Upper lobe of left lung (tissue), 6 donors: ENCODE data around the gene TBC1D8B. TPM values are rescaled to one million over a fixed set of nuclear protein-coding genes. Genes with fewer than 3 reads are reported as not detected.
"Not testable (repeated sequence)": the region's sequence is repeated elsewhere in the genome, so short reads cannot be mapped to it uniquely, and the experiment has no call there.

Experiments used
- ATAC-seq, 2 donors: fragments of 200-7000 bp; cut with Tn5 transposase; one replicate each; pipeline ENCODE4 v1.9.1; 2022; ENCODE audit warnings: mild to moderate bottlenecking in 2 of 2, moderate library complexity in 2 of 2; ENCODE audit not compliant: low FRiP score in 2 of 2
- DNase-seq, 2 donors: peaks; one replicate each; pipeline ENCODE4 v3.0.0-alpha.2; 2019 to 2020
- H3K27ac ChIP-seq, 4 donors: fragments of 200-600 bp; sonication (generic); one replicate each; pipeline ENCODE4 v1.5.1; 2016 to 2019
- H3K27me3 ChIP-seq, 4 donors: fragments of 200-600 bp; sonication (generic); one replicate each; pipeline ENCODE4 v1.5.1; 2017 to 2019
- H3K36me3 ChIP-seq, 4 donors: fragments of 200-600 bp; sonication (generic); one replicate each; pipeline ENCODE4 v1.5.1; 2016 to 2019
- H3K4me1 ChIP-seq, 4 donors: fragments of 200-600 bp; sonication (generic); one replicate each; pipeline ENCODE4 v1.5.1; 2018 to 2019
- H3K4me3 ChIP-seq, 4 donors: fragments of 200-600 bp; sonication (generic); one replicate each; pipeline ENCODE4 v1.5.1; 2017 to 2019; ENCODE audit warnings: mild to moderate bottlenecking in 2 of 4, moderate library complexity in 1 of 4
- H3K9me3 ChIP-seq, 4 donors: fragments of 200-600 bp; sonication (generic); one replicate each; pipeline ENCODE4 v1.5.1; 2018 to 2019
- EP300 ChIP-seq, 4 donors: sonication (generic); formaldehyde crosslinking; IDR thresholded peaks; one replicate each; pipeline ENCODE4 v1.5.1; 2017; ENCODE audit warnings: antibody characterized with exemption in 4 of 4, control low read depth in 2 of 4
- POLR2A ChIP-seq, 4 donors: fragments of 450-650 bp; IDR thresholded peaks; one replicate each; pipeline ENCODE4 v1.5.1; 2016 to 2017; ENCODE audit warnings: antibody characterized with exemption in 4 of 4, mild to moderate bottlenecking in 2 of 4
- POLR2AphosphoS5 ChIP-seq, 2 donors: sonication (generic); formaldehyde crosslinking; IDR thresholded peaks; one replicate each; pipeline ENCODE4 v1.5.1; 2017; ENCODE audit warnings: antibody characterized with exemption in 2 of 2
- WGBS, 2 donors: methylation state at CpG; one replicate each; pipeline ENCODE4 v1.1.5; 2017 to 2018; 5-methylcytosine and 5-hydroxymethylcytosine counted together
- total RNA-seq, 6 donors: library from RNA; depleted of rRNA in 4 of 6; stranded (reverse); fragments of >200 nt in 4 of 6; gene quantifications; one replicate each; pipeline versions ENCODE4 v1.1.0 to v1.2.1, GENCODE V29; 2016 to 2021
- TF ChIP-seq, protein P1 (sequence below), 6 experiments: fragments of 450-650 bp in 4 of 6; fragments of 200-600 bp in 2 of 6; sonication (generic) in 2 of 6; IDR thresholded peaks; one replicate each; pipeline ENCODE4 v1.5.1; 2016 to 2019; ENCODE audit warnings: antibody characterized with exemption in 6 of 6
- donor health status: DM: no; HTN: no; CAD: no; lungs with moderate emphysema.
- donor health status: DM: no; HTN: yes; CAD: no; lungs with severe emphysema.

TBC1D8B gene
- 10 to 100 TPM in 1 of 6 donors, 1 to 10 TPM in 5; 4.4 to 13.3 (median 6.0) TPM for total RNA-seq

DNA sequence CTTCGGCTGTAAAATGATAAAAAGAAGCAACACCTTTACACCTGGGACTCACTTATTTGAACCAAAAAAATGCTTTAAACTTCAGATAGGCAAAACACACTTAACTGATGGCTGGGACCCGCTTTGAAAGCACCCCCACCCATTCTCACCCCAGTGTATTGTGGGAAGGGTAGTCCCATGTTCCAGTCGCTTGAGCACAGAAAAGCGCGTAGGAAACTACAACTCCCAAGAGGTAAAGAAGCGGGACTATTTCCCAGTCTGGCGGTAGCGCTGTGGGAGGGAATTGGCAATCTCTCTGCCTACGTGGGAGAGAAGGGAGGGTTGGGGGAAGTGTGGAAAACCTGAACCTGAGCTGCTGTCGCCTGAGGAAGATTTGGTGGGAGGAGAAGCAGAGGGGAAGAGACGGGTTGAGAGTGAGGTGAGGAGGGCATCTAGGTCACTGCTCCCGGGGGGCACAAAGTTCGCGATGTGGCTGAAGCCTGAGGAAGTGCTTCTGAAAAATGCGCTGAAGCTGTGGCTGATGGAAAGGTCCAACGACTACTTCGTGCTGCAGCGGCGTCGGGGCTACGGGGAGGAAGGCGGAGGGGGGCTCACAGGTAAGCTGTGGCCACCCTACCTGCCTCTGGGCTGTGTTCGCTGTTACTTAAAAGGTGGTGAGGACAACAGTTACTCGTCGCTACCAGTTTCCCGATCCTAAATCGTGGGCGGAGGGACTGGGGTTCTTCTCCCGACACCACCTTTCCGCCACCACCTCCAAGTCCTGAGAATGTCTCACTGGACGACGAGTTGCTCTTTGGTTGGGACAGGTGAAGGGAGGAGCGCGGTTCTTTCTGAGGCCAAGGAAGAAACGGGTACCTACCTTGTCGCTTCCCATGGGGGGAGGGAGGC is at the start of gene TBC1D8B:
TSS of gene TBC1D8B (plus strand) at position 286 of the 888 bp plus-strand sequence. CDS start at position 467, 181 bp downstream.
- WGBS, 2 donors, result 1 to 30% methylated on average over 26 to 36 of the region's 36 CpGs
- peak; percentile 96 to 99 for ATAC-seq
- no peaks in the 10 kb centered on the region for H3K27me3 ChIP-seq
- H3K9me3 ChIP-seq, result no peaks in the 10 kb centered on the region
- DNase-seq, result peak; percentile 22 to 79
- H3K36me3 ChIP-seq, result no peaks in the 10 kb centered on the region
- TF ChIP-seq POLR2AphosphoS5 (IDR thresholded peaks at IDR 0.05), result peak; percentile 17 to 79
- no peak for TF ChIP-seq EP300 (IDR thresholded peaks at IDR 0.05)
- TF ChIP-seq POLR2A (IDR thresholded peaks at IDR 0.05), result peak in 1 of 4 donors; percentile 70
- TF ChIP-seq, protein P1, sequence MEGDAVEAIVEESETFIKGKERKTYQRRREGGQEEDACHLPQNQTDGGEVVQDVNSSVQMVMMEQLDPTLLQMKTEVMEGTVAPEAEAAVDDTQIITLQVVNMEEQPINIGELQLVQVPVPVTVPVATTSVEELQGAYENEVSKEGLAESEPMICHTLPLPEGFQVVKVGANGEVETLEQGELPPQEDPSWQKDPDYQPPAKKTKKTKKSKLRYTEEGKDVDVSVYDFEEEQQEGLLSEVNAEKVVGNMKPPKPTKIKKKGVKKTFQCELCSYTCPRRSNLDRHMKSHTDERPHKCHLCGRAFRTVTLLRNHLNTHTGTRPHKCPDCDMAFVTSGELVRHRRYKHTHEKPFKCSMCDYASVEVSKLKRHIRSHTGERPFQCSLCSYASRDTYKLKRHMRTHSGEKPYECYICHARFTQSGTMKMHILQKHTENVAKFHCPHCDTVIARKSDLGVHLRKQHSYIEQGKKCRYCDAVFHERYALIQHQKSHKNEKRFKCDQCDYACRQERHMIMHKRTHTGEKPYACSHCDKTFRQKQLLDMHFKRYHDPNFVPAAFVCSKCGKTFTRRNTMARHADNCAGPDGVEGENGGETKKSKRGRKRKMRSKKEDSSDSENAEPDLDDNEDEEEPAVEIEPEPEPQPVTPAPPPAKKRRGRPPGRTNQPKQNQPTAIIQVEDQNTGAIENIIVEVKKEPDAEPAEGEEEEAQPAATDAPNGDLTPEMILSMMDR (IDR thresholded peaks at IDR 0.05), result no peak
- peak within 1 kb of the TSS; percentile 36 to 65 (median 56) for H3K4me3 ChIP-seq
- H3K4me1 ChIP-seq, result no peaks in the 10 kb centered on the region
- peak within 1 kb of the TSS; percentile 22 to 82 (median 60) for H3K27ac ChIP-seq

GRCh38 chrX:106769288-106769687 is 33.2 kb upstream of the TBC1D8B start:
- WGBS, 2 donors, result 50 to 100% methylated on average over 1 of the region's 1 CpG
- H3K9me3 ChIP-seq, H3K36me3 ChIP-seq, H3K4me3 ChIP-seq, H3K4me1 ChIP-seq, H3K27me3 ChIP-seq, H3K27ac ChIP-seq, ATAC-seq, DNase-seq: not testable (repeated sequence)

DNA sequence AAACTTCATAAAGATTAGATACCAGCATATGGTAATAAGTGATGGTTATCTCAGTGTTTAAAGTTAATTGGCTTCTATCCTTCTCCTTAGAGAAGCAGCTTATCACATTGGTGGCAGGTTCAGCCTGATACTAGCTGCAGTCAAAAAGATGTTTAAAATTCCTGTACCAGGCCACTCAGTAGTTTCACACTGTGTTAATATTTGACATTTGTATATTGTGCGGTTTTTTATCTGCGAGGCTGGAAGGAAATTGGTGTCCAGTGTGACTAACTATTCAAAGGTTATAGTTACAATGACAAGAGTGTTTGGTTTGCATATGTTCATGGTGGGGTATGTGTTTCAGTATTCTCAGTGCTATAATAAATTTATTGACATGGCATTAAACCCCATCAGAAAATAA is 27.5 kb upstream of the TBC1D8B start:
- no peak for DNase-seq
- H3K27ac ChIP-seq, result no peak overlapping the region
- H3K4me1 ChIP-seq, result no peaks in the 10 kb centered on the region
- H3K36me3 ChIP-seq, result no peaks in the 10 kb centered on the region
- TF ChIP-seq, protein P1 (IDR thresholded peaks at IDR 0.05), result no peak
- TF ChIP-seq POLR2A (IDR thresholded peaks at IDR 0.05), result no peak
- TF ChIP-seq POLR2AphosphoS5 (IDR thresholded peaks at IDR 0.05), result no peak
- TF ChIP-seq EP300 (IDR thresholded peaks at IDR 0.05), result no peak
- WGBS, 2 donors, result 44 to 49% methylated on average over 2 of the region's 2 CpGs
- no peaks in the 10 kb centered on the region for H3K9me3 ChIP-seq
- no peaks in the 10 kb centered on the region for H3K27me3 ChIP-seq
- H3K4me3 ChIP-seq, result no peak overlapping the region
- ATAC-seq, result no peak

- no peak for ATAC-seq
- no peaks in the 10 kb centered on the region for H3K27me3 ChIP-seq
Observed at GRCh38 chrX:106780264-106780663, 22.2 kb upstream of the TBC1D8B start.

DNA sequence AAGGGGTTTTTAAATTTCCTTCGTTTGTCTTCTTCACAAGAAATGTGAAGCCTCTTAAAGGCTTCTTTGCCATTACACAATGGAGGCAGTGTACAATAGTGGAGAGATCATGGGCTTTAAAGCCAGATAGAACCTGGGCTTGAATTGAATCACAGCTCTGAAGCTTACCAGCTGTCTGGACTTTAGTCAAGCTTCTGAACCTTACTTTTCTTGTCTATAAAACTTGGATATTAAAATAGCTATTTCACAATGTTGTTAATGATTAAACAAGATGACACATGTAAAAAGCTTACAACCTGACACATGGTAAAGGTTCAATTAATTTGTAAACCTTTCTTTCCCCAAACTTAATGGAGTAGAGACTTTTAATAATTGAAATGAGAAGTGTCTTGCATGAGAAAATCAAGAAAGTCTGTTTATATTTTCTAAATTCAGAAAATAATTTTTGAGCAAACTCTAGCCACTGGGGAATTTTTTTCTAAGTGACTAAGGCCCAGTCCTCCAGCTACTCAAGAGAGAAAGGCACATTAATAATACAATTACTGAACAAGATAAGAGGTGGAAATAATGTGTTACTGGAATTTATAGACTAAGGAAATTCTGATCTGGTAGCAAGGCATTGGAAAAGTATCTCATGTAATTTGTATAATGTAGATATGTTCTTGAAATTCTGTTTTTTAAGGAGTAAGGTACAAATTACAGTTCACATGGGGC is 21.7 kb upstream of the TBC1D8B start:
- H3K9me3 ChIP-seq, result no peaks in the 10 kb centered on the region
- TF ChIP-seq, protein P1 (IDR thresholded peaks at IDR 0.05), result no peak
- TF ChIP-seq POLR2A (IDR thresholded peaks at IDR 0.05), result no peak
- no peak for TF ChIP-seq EP300 (IDR thresholded peaks at IDR 0.05)
- TF ChIP-seq POLR2AphosphoS5 (IDR thresholded peaks at IDR 0.05), result no peak
- ATAC-seq (no peak), DNase-seq (no peak)
- no peak overlapping the region for H3K27ac ChIP-seq
- H3K36me3 ChIP-seq, result no peaks in the 10 kb centered on the region
- no peaks in the 10 kb centered on the region for H3K27me3 ChIP-seq
- H3K4me1 ChIP-seq, result no peaks in the 10 kb centered on the region
- H3K4me3 ChIP-seq, result no peak overlapping the region
- WGBS, 2 donors, result 39 to 56% methylated on average over 1 of the region's 1 CpG

More at GRCh38 chrX:106780264-106780663, 22.2 kb upstream of the TBC1D8B start:
- Histone ChIP-seq H3K4me3 (no peak overlapping the region), H3K36me3 (no peaks in the 10 kb centered on the region), H3K4me1 (no peaks in the 10 kb centered on the region), H3K27ac (no peak overlapping the region), H3K9me3 (no peaks in the 10 kb centered on the region)
- TF ChIP-seq EP300 (IDR thresholded peaks at IDR 0.05), result no peak
- no peak for TF ChIP-seq POLR2A (IDR thresholded peaks at IDR 0.05)
- TF ChIP-seq, protein P1 (IDR thresholded peaks at IDR 0.05), result no peak
- TF ChIP-seq POLR2AphosphoS5 (IDR thresholded peaks at IDR 0.05), result no peak
- WGBS, 2 donors, result 50 to 53% methylated on average over 2 of the region's 2 CpGs
- DNase-seq, result no peak
